Mucosa of descending colon (tissue), 3 donors: ENCODE measurements around the gene CXCL11. TPM values are rescaled to one million over a fixed set of nuclear protein-coding genes. Genes with fewer than 3 reads are reported as not detected.
A peak's percentile ranks its signal among the peaks of the same experiment; 100 is the strongest.
"Not testable (repeated sequence)": the region's sequence is repeated elsewhere in the genome, so short reads cannot be mapped to it uniquely, and the experiment has no call there.

Source experiments
- ATAC-seq: fragments of 200-7000 bp; cut with Tn5 transposase; one replicate; pipeline ENCODE4 v1.9.1; 2020; ENCODE audit warnings: mild to moderate bottlenecking, moderate library complexity
- DNase-seq, 3 donors: peaks; one replicate each; pipeline ENCODE4 v3.0.0-alpha.2; 2020
- H3K36me3 ChIP-seq: fragments of 200-600 bp; one replicate; pipeline ENCODE4 v1.8.0; 2021; ENCODE audit warnings: low read depth, mild to moderate bottlenecking
- H3K4me1 ChIP-seq: fragments of 200-600 bp; one replicate; pipeline ENCODE4 v1.8.0; 2021; ENCODE audit warnings: low read depth, mild to moderate bottlenecking
- H3K4me3 ChIP-seq: fragments of 200-600 bp; one replicate; pipeline ENCODE4 v1.8.0; 2021; ENCODE audit warnings: mild to moderate bottlenecking
- H3K9me3 ChIP-seq: fragments of 200-600 bp; one replicate; pipeline ENCODE4 v1.8.0; 2021; ENCODE audit warnings: mild to moderate bottlenecking
- intact Hi-C, 2 donors: fragments of 100-400 bp; cut with DNase I in 1 of 2; cut with micrococcal nuclease in 1 of 2; formaldehyde crosslinking; loops; one replicate each; pipeline versions ENCODE4 v1.11.0 to v1.11.1; 2022; cut with DNase I, micrococcal nuclease
- total RNA-seq, 3 donors: library from RNA; stranded (reverse); fragmentation: NEBNext Ultra II Directional in 2 of 3; extraction: Animal tissue kit (Norgen Biotek cat#: 25700) in 2 of 3; gene quantifications; one replicate each; pipeline versions ENCODE4 v1.2.1 to v1.2.4, GENCODE V29; 2021 to 2023
- TF ChIP-seq, protein P1 (sequence below): fragments of 200-600 bp; IDR thresholded peaks from one replicate; pipeline ENCODE4 v1.8.0; 2022; ENCODE audit warnings: antibody characterized with exemption, mild to moderate bottlenecking
- donor health status: DM: no; HTN: no; CAD: no; lungs with moderate emphysema.
- donor health status: DM: no; HTN: no; CAD: no.
- donor health status: DM: no; HTN: yes; CAD: no.

Gene CXCL11
- total RNA-seq, 3 donors from 2014 or later, result 0.19 to 0.72 TPM; not detected in 1

DNA sequence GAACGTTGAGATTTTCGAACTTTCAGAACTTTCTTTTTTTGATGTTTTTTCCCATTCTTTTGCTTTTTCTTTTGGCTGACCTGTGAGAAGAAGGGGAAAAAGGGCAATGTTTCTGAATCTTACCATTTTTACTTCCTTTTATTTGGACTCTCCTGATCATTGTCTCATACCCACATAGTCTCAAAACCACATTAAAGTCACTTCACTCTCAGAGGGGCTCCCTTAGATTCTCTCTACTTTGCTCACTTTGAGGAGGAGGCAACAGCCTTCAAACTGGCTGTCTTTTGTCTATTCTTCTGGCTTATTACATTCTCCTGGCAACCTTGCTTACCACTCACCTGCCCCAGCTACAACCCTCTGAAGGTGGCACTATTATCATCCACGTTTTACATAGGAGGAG is 32.2 kb downstream of the CXCL11 start:
- intact Hi-C loops, result no loop called here
- no peak overlapping the region for H3K4me3 ChIP-seq
- TF ChIP-seq, protein P1, sequence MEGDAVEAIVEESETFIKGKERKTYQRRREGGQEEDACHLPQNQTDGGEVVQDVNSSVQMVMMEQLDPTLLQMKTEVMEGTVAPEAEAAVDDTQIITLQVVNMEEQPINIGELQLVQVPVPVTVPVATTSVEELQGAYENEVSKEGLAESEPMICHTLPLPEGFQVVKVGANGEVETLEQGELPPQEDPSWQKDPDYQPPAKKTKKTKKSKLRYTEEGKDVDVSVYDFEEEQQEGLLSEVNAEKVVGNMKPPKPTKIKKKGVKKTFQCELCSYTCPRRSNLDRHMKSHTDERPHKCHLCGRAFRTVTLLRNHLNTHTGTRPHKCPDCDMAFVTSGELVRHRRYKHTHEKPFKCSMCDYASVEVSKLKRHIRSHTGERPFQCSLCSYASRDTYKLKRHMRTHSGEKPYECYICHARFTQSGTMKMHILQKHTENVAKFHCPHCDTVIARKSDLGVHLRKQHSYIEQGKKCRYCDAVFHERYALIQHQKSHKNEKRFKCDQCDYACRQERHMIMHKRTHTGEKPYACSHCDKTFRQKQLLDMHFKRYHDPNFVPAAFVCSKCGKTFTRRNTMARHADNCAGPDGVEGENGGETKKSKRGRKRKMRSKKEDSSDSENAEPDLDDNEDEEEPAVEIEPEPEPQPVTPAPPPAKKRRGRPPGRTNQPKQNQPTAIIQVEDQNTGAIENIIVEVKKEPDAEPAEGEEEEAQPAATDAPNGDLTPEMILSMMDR, result no peak
- no peaks in the 10 kb centered on the region for H3K9me3 ChIP-seq
- no peaks in the 10 kb centered on the region for H3K36me3 ChIP-seq
- peaks cover 4% of the 10 kb centered on the region for H3K4me1 ChIP-seq
- no peak for ATAC-seq
- no peak for DNase-seq

DNA sequence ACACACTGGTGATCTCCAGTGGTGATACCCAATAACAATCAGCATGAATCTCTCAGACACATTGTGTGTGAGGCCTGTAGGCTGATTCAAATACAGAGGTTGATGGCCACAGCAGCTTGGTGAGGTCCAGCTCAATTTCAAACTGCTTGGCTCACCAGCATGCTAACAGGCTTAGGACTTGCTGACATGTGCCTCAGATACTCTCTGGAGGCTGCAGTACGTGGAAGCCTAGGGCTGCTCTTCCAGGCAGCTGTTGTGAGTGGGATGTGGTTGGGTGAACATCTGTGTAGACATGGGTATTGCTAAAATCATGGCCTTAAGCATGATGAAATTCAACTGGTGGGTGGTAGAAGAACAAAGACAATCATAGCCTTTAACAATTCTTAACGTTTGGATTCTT is 32.8 kb downstream of the CXCL11 start:
- ATAC-seq (no peak), DNase-seq (no peak)
- intact Hi-C loops, result no loop called here
- H3K36me3 ChIP-seq, result no peaks in the 10 kb centered on the region
- H3K9me3 ChIP-seq, result no peaks in the 10 kb centered on the region
- TF ChIP-seq, protein P1, result no peak
- no peak overlapping the region for H3K4me3 ChIP-seq
- H3K4me1 ChIP-seq, result peaks cover 4% of the 10 kb centered on the region

DNA sequence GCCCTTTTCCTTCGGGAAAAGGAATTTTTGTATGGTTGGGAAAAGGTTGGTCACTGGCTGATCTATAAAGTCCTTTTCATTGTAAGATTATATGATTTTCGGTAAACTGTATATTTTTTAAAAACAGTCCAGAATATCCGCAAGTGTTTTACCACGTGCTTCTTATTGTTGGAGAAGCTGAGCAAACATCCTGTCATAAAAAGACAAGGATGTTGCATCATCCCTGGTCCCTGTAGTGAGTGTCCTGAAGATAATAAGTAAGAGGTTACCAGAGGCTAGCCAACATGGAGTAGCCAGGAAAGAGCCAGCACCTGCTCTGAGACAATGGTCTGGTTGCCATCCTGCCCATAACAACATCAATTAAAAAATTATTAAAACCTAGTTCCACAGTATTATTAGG is 33.7 kb downstream of the CXCL11 start:
- DNase-seq (no peak), ATAC-seq (peak; percentile 86)
- H3K4me3 ChIP-seq, result no peak overlapping the region
- TF ChIP-seq, protein P1, result no peak
- H3K36me3 ChIP-seq, result no peaks in the 10 kb centered on the region
- H3K4me1 ChIP-seq, result peaks cover 4% of the 10 kb centered on the region
- H3K9me3 ChIP-seq, result no peaks in the 10 kb centered on the region
- intact Hi-C loops, result no loop called here

DNA sequence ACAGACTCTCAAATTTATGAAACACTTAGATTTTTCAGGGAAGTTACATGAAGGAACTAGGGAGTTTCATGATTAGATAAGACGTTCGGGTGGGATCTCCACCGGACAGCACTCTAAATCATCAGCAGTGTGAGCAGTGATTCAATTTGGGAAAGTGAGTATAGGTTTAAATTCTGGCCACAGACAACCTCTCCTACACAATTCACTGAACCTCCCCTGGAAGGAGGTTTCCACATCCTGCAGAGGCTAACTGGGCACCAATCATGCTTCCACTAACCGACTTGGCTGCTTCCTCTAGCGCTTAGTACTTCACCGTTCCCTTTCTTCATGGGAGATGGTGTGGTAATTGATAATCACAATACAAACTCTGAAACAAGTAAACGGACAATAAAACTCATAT is 34.2 kb downstream of the CXCL11 start:
- peak; percentile 26 for ATAC-seq
- Histone ChIP-seq H3K4me3 (no peak overlapping the region), H3K4me1 (peaks cover under 1% of the 10 kb centered on the region), H3K36me3 (no peaks in the 10 kb centered on the region), H3K9me3 (no peaks in the 10 kb centered on the region)
- intact Hi-C loops, result no loop called here
- TF ChIP-seq, protein P1, result no peak
- DNase-seq, result no peak

DNA sequence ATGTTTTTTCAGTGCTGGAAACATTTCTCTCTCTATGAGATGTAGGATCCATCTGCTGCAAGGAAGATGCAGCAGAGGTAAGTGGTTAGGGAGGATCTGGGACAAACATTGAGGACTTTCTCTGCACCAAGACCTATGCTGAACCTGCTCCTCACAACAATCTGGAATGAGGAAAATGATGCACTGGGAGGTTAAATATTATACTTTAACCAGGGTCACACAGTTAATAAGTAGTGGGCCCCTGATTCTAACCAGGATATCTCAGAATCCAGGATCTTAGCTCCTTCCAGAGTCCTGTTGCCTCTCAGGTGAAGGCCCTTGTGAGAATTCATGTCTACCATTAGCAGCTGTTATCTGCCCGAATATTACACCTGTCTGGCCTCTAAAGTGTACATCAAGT is 35.6 kb downstream of the CXCL11 start:
- no peaks in the 10 kb centered on the region for H3K36me3 ChIP-seq
- ATAC-seq, result no peak
- no peaks in the 10 kb centered on the region for H3K9me3 ChIP-seq
- intact Hi-C loops, result no loop called here
- no peak overlapping the region for H3K4me3 ChIP-seq
- TF ChIP-seq, protein P1, result no peak
- peaks cover 8% of the 10 kb centered on the region for H3K4me1 ChIP-seq
- DNase-seq, result no peak

DNA sequence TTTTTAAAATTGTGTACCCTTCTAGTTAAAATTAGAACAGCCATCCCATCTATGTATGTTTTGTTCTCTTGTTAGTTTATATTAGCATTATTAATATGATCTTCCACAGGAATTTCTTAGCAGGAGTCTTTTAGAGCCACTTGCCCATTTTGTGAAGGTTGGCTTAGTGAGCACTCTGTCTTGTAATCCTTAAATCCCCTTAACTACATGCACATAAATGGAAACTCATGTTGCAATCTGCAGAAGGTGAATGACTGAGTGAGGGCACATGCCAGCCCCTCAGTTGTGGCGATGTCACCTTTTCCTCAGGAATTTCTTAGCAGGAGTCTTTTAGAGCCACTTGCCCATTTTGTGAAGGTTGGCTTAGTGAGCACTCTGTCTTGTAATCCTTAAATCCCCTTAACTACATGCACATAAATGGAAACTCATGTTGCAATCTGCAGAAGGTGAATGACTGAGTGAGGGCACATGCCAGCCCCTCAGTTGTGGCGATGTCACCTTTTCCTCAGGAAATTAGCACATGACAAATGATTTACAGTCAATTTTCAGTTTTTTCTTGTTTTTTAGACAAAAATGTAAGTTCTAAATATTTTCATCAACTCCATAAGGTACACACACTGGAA is 37.2 kb downstream of the CXCL11 start:
- intact Hi-C loops, result loop anchor here (5.0 kb wide), 1 partner anchor 69 kb away; no protein-coding TSS in a partner anchor
- H3K4me3 ChIP-seq, H3K4me1 ChIP-seq, DNase-seq, H3K36me3 ChIP-seq, H3K9me3 ChIP-seq, ATAC-seq: not testable (repeated sequence)
